Measurements from ENCODE around the gene ADAMTS2.

DNA sequence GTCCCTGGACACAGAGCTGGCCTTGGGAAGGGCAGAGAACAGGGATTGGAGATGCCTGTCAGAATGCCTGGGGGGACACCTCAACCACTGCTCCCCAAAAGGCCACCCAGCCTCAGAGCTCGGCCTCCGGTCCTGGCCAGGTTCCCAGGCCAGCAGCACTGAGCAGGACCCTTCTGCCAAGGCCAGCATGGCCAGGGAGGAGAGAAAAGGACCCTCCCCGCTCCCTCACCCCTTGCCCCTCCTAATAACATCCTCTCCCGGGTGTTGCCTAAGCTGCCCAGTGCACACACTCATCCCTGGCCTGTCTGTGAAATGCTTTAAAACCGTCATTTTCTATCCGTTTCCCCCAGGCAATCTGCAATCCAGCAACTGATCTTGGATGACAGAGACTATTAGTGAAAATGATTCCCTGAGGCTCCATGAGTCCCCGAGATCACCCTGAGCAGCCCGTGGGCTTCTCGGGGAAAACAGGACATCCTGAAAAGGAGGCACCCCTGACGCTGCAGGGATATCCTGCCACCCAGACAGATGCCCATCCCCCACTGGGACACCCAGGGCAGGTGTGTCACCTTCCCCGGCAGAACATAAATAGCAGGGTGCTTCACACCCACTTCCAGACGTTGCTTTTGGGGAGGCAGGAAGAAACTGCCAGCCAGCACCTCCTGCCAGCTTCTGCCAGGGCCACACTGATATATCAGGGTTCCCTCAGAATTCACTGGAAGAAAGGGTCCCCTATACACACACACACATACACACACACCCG, 75.3 kb downstream of the ADAMTS2 start:
- TF ChIP-seq, protein P1, sequence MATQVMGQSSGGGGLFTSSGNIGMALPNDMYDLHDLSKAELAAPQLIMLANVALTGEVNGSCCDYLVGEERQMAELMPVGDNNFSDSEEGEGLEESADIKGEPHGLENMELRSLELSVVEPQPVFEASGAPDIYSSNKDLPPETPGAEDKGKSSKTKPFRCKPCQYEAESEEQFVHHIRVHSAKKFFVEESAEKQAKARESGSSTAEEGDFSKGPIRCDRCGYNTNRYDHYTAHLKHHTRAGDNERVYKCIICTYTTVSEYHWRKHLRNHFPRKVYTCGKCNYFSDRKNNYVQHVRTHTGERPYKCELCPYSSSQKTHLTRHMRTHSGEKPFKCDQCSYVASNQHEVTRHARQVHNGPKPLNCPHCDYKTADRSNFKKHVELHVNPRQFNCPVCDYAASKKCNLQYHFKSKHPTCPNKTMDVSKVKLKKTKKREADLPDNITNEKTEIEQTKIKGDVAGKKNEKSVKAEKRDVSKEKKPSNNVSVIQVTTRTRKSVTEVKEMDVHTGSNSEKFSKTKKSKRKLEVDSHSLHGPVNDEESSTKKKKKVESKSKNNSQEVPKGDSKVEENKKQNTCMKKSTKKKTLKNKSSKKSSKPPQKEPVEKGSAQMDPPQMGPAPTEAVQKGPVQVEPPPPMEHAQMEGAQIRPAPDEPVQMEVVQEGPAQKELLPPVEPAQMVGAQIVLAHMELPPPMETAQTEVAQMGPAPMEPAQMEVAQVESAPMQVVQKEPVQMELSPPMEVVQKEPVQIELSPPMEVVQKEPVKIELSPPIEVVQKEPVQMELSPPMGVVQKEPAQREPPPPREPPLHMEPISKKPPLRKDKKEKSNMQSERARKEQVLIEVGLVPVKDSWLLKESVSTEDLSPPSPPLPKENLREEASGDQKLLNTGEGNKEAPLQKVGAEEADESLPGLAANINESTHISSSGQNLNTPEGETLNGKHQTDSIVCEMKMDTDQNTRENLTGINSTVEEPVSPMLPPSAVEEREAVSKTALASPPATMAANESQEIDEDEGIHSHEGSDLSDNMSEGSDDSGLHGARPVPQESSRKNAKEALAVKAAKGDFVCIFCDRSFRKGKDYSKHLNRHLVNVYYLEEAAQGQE (IDR thresholded peaks at IDR 0.05; ENCODE audit: low read depth): no peak
- TF ChIP-seq SRF (IDR thresholded peaks at IDR 0.05; ENCODE audit: low read depth) (no peak), ZNF274 (IDR thresholded peaks at IDR 0.05; ENCODE audit: low read depth, low read length) (no peak)
- TF ChIP-seq, protein P2, sequence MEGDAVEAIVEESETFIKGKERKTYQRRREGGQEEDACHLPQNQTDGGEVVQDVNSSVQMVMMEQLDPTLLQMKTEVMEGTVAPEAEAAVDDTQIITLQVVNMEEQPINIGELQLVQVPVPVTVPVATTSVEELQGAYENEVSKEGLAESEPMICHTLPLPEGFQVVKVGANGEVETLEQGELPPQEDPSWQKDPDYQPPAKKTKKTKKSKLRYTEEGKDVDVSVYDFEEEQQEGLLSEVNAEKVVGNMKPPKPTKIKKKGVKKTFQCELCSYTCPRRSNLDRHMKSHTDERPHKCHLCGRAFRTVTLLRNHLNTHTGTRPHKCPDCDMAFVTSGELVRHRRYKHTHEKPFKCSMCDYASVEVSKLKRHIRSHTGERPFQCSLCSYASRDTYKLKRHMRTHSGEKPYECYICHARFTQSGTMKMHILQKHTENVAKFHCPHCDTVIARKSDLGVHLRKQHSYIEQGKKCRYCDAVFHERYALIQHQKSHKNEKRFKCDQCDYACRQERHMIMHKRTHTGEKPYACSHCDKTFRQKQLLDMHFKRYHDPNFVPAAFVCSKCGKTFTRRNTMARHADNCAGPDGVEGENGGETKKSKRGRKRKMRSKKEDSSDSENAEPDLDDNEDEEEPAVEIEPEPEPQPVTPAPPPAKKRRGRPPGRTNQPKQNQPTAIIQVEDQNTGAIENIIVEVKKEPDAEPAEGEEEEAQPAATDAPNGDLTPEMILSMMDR (IDR thresholded peaks at IDR 0.05 in 2 of 3, conservative IDR thresholded peaks at IDR 0.05 in 1 of 3; ENCODE audit: borderline replicate concordance in 1 of 3, insufficient read depth in 1 of 3, low read depth in 2 of 3, low read length in 2 of 3): no peak

Data from HCT116 (cell line).